T-cell (primary cell): Measurements from ENCODE around the gene SMIM23. TPM values are rescaled to one million over a fixed set of nuclear protein-coding genes. Genes with fewer than 3 reads are reported as not detected.

Experiments used
- ATAC-seq, 4 experiments: fragments of 200-7000 bp in 3 of 4; fragments of 150-1000 bp in 1 of 4; cut with Tn5 transposase; replicated peaks in 1 of 4; 1 replicate in 3 of 4; 2 replicates in 1 of 4; pipeline ENCODE4 v1.10.0; 2021; ENCODE audit warnings: moderate library complexity in 3 of 4, mild to moderate bottlenecking in 2 of 4, moderate number of reproducible peaks in 1 of 4
- CTCF ChIA-PET, 2 donors: fragments of 300-600 bp; sonication (Branson Sonifier 250); formaldehyde crosslinking; loops; one replicate each; lab custom pipeline; 2022; ENCODE audit warnings: antibody characterized with exemption in 2 of 2; lab: Charles Lee
- POLR2A ChIA-PET, 2 donors: fragments of 300-600 bp; sonication (Branson Sonifier 250); formaldehyde crosslinking; loops; one replicate each; lab custom pipeline; 2022; ENCODE audit warnings: antibody characterized with exemption in 2 of 2; lab: Charles Lee
- DNase-seq, 35 experiments: peaks; one replicate each; pipeline versions ENCODE4 v3.0.0 to v3.0.0-alpha.2; 2013 to 2023
- H3K27ac ChIP-seq: one replicate; pipeline ENCODE4 v1.5.1; 2013; ENCODE audit warnings: low read length
- H3K27me3 ChIP-seq, 2 experiments: replicated peaks in 1 of 2; 1 replicate in 1 of 2; 2 replicates in 1 of 2; pipeline versions ENCODE4 v1.6.1 to v1.7.0; 2013; ENCODE audit warnings: low read length in 1 of 2, mixed read lengths in 1 of 2; ENCODE audit not compliant: control insufficient read depth in 2 of 2, insufficient read depth in 2 of 2; ENCODE audit errors: extremely low read depth in 1 of 2
- H3K36me3 ChIP-seq, 2 donors: 1 replicate in 1 of 2; 2 replicates in 1 of 2; pipeline versions ENCODE4 v1.6.1 to v1.7.0; 2013; ENCODE audit warnings: low read length in 1 of 2; ENCODE audit not compliant: control insufficient read depth in 2 of 2, insufficient read depth in 1 of 2; ENCODE audit errors: extremely low read depth in 1 of 2
- H3K4me1 ChIP-seq, 2 experiments: 1 replicate in 1 of 2; 2 replicates in 1 of 2; pipeline versions ENCODE4 v1.6.1 to v1.7.0; 2013; ENCODE audit warnings: low read length in 2 of 2, mixed read lengths in 1 of 2; ENCODE audit not compliant: insufficient read depth in 2 of 2, control insufficient read depth in 1 of 2; ENCODE audit errors: extremely low read depth in 1 of 2
- H3K4me3 ChIP-seq, 2 donors: 1 replicate in 1 of 2; 2 replicates in 1 of 2; pipeline versions ENCODE4 v1.5.1 to v1.7.0; 2013; ENCODE audit warnings: mild to moderate bottlenecking in 2 of 2, low read length in 1 of 2, moderate library complexity in 1 of 2; ENCODE audit not compliant: control insufficient read depth in 1 of 2; ENCODE audit errors: extremely low read depth in 1 of 2
- H3K9me3 ChIP-seq: 2 replicates; pipeline ENCODE4 v1.7.0; 2013
- H3K27ac Mint-ChIP-seq, 2 donors: one replicate each; pipeline ENCODE4 v1.8.0; 2020 to 2021; ENCODE audit warnings: mild to moderate bottlenecking in 2 of 2, mixed read lengths in 2 of 2
- H3K27me3 Mint-ChIP-seq, 2 donors: one replicate each; pipeline ENCODE4 v1.8.0; 2021 to 2022; ENCODE audit warnings: mixed read lengths in 2 of 2
- H3K36me3 Mint-ChIP-seq: one replicate; pipeline ENCODE4 v1.8.0; 2021; ENCODE audit warnings: mixed read lengths
- H3K4me1 Mint-ChIP-seq, 3 donors: one replicate each; pipeline ENCODE4 v1.8.0; 2020 to 2022; ENCODE audit warnings: mixed read lengths in 3 of 3, mild to moderate bottlenecking in 1 of 3
- H3K4me3 Mint-ChIP-seq, 3 donors: one replicate each; pipeline ENCODE4 v1.8.0; 2020 to 2022; ENCODE audit warnings: mild to moderate bottlenecking in 3 of 3, mixed read lengths in 3 of 3, moderate library complexity in 3 of 3
- H3K9me3 Mint-ChIP-seq, 3 donors: one replicate each; pipeline ENCODE4 v1.8.0; 2020 to 2022; ENCODE audit warnings: mixed read lengths in 3 of 3
- WGBS: methylation state at CpG from one replicate; pipeline ENCODE4 v1.1.5; 2013; ENCODE audit warnings: missing lambda C conversion rate; ENCODE audit not compliant: insufficient coverage; 5-methylcytosine and 5-hydroxymethylcytosine counted together
- total RNA-seq, 35 experiments: library from RNA in 6 of 35; stranded (reverse) in 6 of 35; fragments of 120-200 nt in 1 of 35; gene quantifications; one replicate each; pipeline versions ENCODE4 v1.2.1 to v1.2.4 and lab custom pipeline; 2013 to 2026

The SMIM23 gene
- total RNA-seq (not detected), total RNA-seq (lab: John Stamatoyannopoulos, UW) (0 reads per million in 29 experiments)
- total RNA-seq (2013) = not detected

DNA sequence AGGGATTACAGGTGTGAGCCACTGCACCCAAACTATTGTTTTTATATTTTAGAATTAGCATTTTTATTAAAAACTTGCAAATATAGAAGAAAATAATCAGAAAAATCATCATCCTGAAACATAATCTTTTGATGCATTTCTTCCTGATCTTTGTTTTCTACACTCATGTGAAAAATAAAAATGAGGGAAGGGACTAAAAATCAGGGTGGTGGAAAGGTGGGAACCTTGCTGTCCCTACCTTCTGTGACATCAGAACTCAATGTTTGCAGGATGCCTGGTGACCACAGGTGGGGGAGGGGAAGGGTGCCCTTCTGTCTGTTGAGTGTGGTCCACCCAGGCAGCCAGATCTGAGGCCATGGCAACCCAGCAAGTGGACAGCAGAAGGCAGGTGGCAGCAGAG lies at the start of gene SMIM23:
Gene SMIM23, plus strand, starts transcription at position 301 of the 400 bp plus-strand sequence. Its CDS starts 55 bp downstream, at position 356.
- Histone ChIP-seq H3K4me1 (no peaks in the 10 kb centered on the region), H3K27me3 (peaks cover 0 to 12% of the 10 kb centered on the region in 2 experiments), H3K36me3 (no peaks in the 10 kb centered on the region), H3K9me3 (no peaks in the 10 kb centered on the region), H3K27ac (no peak within 1 kb of the TSS), H3K4me3 (no peak within 1 kb of the TSS)
- no peak within 1 kb of the TSS for H3K27ac Mint-ChIP-seq
- DNase-seq = no peak
- no peak for ATAC-seq
- no peaks in the 10 kb centered on the region for H3K4me1 Mint-ChIP-seq
- POLR2A ChIA-PET = no interaction called here
- no peaks in the 10 kb centered on the region for H3K36me3 Mint-ChIP-seq
- H3K4me3 Mint-ChIP-seq = no peak within 1 kb of the TSS
- peaks cover 13 to 16% of the 10 kb centered on the region in 2 donors for H3K27me3 Mint-ChIP-seq
- no peaks in the 10 kb centered on the region for H3K9me3 Mint-ChIP-seq
- CTCF ChIA-PET = no interaction called here

DNA sequence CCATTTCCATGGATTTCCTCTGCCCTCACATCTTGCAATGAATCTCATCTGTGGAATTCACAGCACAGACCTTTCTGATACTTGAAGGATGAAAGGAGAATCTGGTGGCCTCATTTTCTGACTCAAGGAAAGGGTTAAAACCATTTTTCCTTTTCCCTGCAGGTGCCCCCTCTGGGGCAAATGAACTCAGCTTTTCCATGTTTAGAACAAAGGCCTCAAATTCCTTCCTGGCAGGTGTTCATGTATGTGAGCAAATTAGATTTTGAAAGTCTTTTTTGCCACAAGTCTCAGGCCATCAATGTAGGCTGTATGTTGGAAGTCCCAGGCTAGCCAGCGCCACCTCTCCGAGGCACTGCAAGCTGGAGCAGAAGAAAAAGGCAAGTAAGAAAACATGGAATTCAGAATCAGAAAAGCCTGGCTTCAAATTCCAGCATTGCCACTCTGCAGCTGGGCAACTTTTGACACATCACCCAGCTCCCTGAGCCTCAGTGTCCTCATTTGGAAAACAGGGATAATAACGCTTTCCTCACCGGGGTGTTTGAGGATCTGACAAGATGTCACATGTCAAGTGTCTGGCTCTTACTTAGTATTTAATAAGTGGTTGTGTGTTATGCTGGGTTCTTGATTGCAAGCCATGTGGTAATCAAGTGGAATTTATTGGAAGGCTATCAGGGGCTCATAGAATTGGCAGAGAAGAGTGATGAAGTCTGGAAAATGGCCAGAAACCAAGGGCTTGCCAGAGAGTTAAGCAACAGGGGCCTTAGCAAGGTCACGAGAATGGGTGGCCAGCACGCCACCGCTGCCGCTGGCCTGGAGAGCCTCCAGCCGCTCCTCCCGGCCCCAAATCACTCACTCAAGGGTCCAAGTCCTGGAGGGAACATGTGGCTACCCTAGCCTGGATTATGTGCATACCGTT lies 48.4 kb upstream of the SMIM23 start:
- WGBS = 91% methylated on average over 5 of the region's 11 CpGs
- DNase-seq (no peak), ATAC-seq (no peak)
- ChIA-PET CTCF (no interaction called here), POLR2A (no interaction called here)
- Mint-ChIP-seq H3K36me3 (no peaks in the 10 kb centered on the region), H3K4me3 (no peak overlapping the region), H3K27ac (no peak overlapping the region), H3K4me1 (no peaks in the 10 kb centered on the region), H3K27me3 (peaks cover 1 to 4% of the 10 kb centered on the region in 2 donors), H3K9me3 (no peaks in the 10 kb centered on the region)
- no peak overlapping the region for H3K4me3 ChIP-seq
- H3K27me3 ChIP-seq = no peaks in the 10 kb centered on the region
- no peaks in the 10 kb centered on the region for H3K9me3 ChIP-seq
- no peaks in the 10 kb centered on the region for H3K36me3 ChIP-seq
- no peaks in the 10 kb centered on the region for H3K4me1 ChIP-seq
- H3K27ac ChIP-seq = no peak overlapping the region

DNA sequence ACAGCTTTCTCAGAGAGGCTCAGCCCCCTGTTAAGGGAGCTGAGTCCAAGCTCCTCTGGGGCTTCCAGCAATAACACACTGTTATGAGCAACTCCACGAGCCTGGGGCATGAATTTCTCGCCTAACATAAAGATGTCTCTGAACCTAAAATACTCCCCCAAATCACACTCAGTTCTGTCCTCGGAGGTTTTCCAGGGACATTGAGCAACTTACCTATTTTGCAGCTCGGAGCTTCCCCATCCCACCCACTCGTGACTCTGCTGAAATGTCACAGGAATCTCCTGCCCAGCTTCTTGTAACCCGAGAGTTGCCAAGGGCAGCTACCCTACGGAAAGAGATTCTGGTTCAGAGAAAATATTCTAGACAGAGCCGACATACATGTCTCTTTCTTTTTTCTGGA lies 47.1 kb upstream of the SMIM23 start:
- H3K27me3 Mint-ChIP-seq = peaks cover under 1 to 4% of the 10 kb centered on the region in 2 donors
- no peak for ATAC-seq
- Histone ChIP-seq H3K36me3 (no peaks in the 10 kb centered on the region), H3K27ac (no peak overlapping the region), H3K27me3 (no peaks in the 10 kb centered on the region), H3K4me3 (no peak overlapping the region), H3K4me1 (no peaks in the 10 kb centered on the region), H3K9me3 (no peaks in the 10 kb centered on the region)
- H3K27ac Mint-ChIP-seq = no peak overlapping the region
- CTCF ChIA-PET = no interaction called here
- 74% methylated on average over 8 of the region's 8 CpGs for WGBS
- no peaks in the 10 kb centered on the region for H3K4me1 Mint-ChIP-seq
- no peak overlapping the region for H3K4me3 Mint-ChIP-seq
- no peaks in the 10 kb centered on the region for H3K36me3 Mint-ChIP-seq
- POLR2A ChIA-PET = no interaction called here
- no peak for DNase-seq
- H3K9me3 Mint-ChIP-seq = no peaks in the 10 kb centered on the region

DNA sequence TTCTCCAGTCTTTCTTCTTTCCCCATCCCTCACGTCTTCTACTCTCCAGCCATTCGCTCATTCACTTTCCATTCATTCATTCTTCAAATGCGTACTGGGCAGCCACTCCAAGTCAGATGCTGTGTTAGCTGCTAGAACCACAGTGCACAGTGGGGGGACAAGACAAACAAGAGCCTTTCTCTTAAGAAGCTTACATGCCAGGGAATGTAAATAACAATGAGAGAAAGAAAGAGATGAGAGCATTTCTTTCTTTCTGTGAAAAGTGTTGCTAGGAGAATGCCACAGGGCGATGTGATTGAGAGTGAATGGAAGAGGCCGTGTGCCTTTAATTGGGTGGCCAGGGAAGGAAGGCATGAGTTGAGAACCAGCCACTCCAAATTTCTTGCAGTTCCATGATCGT lies 46.3 kb upstream of the SMIM23 start:
- H3K9me3 Mint-ChIP-seq = no peaks in the 10 kb centered on the region
- no peaks in the 10 kb centered on the region for H3K9me3 ChIP-seq
- no peaks in the 10 kb centered on the region for H3K4me1 ChIP-seq
- 88% methylated on average over 3 of the region's 6 CpGs for WGBS
- no peak overlapping the region for H3K27ac Mint-ChIP-seq
- no peak overlapping the region for H3K4me3 Mint-ChIP-seq
- ChIA-PET CTCF (no interaction called here), POLR2A (no interaction called here)
- ATAC-seq (no peak), DNase-seq (no peak)
- no peaks in the 10 kb centered on the region for H3K36me3 Mint-ChIP-seq
- no peaks in the 10 kb centered on the region for H3K36me3 ChIP-seq
- H3K27ac ChIP-seq = no peak overlapping the region
- peaks cover under 1 to 4% of the 10 kb centered on the region in 2 donors for H3K27me3 Mint-ChIP-seq
- no peaks in the 10 kb centered on the region for H3K4me1 Mint-ChIP-seq
- H3K27me3 ChIP-seq = no peaks in the 10 kb centered on the region
- no peak overlapping the region for H3K4me3 ChIP-seq

DNA sequence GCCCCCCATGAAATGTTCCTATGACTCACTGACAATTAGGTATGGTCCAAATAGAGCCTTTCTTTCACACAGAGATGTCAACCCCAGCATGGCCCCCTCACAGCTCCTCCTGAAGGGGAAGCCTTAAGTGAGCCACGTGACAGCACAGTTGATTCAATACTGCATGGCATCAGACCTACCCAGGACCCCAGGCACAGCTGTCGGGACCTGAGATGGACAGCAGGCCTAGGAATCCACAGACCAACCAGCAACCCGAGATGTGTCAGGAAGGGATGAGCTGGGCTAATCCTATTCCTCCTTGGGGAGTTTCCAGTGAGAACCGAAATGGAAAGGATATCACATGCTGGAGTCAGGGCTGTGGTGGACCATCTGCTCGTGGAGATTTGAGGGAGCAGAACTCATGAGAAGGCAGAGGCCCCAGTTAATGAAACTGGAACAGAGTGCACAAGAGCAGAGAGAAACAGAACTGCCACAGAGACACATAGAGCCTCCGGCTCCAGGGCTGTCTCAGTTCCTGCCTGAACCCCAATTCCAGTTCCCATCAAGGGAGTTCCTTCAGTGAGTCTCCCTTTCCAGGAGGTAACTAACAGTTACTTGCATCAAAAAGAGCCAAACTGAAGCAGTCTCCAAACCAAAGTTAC lies 42.1 kb upstream of the SMIM23 start:
- no peaks in the 10 kb centered on the region for H3K36me3 Mint-ChIP-seq
- Histone ChIP-seq H3K9me3 (no peaks in the 10 kb centered on the region), H3K36me3 (no peaks in the 10 kb centered on the region), H3K27ac (no peak overlapping the region), H3K4me3 (no peak overlapping the region), H3K4me1 (no peaks in the 10 kb centered on the region), H3K27me3 (no peaks in the 10 kb centered on the region)
- no peak overlapping the region for H3K27ac Mint-ChIP-seq
- WGBS = 85% methylated on average over 6 of the region's 6 CpGs
- no peak for DNase-seq
- POLR2A ChIA-PET = no interaction called here
- no peak overlapping the region for H3K4me3 Mint-ChIP-seq
- H3K4me1 Mint-ChIP-seq = no peaks in the 10 kb centered on the region
- peaks cover 2 to 4% of the 10 kb centered on the region in 2 donors for H3K27me3 Mint-ChIP-seq
- no peak for ATAC-seq
- H3K9me3 Mint-ChIP-seq = no peaks in the 10 kb centered on the region
- CTCF ChIA-PET = no interaction called here

DNA sequence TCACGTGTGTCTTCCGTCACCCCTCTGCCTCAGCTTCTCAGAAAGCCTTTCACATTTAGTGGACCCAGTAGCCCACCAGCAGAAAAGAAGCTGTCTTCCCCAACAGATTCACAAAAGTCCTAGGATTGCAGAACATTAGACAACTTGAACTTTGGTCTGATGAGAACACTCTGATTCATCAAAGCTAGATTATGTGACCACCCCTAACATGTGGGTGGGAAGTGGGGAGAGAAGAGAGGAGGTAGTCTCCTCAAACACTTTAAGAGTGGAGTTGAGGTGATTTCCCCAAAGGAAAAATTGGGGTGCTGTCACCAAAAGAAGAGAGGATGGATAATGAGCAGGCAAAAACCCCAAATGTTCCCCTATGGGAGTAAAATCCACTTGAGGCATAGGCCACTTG lies 41.4 kb upstream of the SMIM23 start:
- ChIA-PET POLR2A (no interaction called here), CTCF (interaction anchor here in 1 of 2 donors (0.7 kb wide), 1 partner anchor 56 kb away, joined by 3 read pairs; no protein-coding TSS in a partner anchor)
- no peaks in the 10 kb centered on the region for H3K4me1 ChIP-seq
- Mint-ChIP-seq H3K27me3 (peaks cover under 1 to 2% of the 10 kb centered on the region in 2 donors), H3K36me3 (no peaks in the 10 kb centered on the region), H3K9me3 (no peaks in the 10 kb centered on the region), H3K4me3 (no peak overlapping the region), H3K27ac (no peak overlapping the region), H3K4me1 (no peaks in the 10 kb centered on the region)
- no peak overlapping the region for H3K27ac ChIP-seq
- ATAC-seq (no peak), DNase-seq (no peak)
- no peak overlapping the region for H3K4me3 ChIP-seq
- no peaks in the 10 kb centered on the region for H3K36me3 ChIP-seq
- no peaks in the 10 kb centered on the region for H3K9me3 ChIP-seq
- H3K27me3 ChIP-seq = peaks cover 0 to 2% of the 10 kb centered on the region in 2 experiments
- WGBS = no CpG with 5 or more reads among the region's 2 CpGs
